ENCODE results near the gene CYP3A5. TPM values are rescaled to one million over a fixed set of nuclear protein-coding genes. Genes with fewer than 3 reads are reported as not detected.
"Not testable (repeated sequence)": the region's sequence is repeated elsewhere in the genome, so short reads cannot be mapped to it uniquely, and the experiment has no call there.

CYP3A5 gene
- 0.10 TPM in 1 of 2 replicates, not detected in the other for total RNA-seq

- no peak for DNase-seq (ENCODE audit: extremely low read depth, low read depth, low spot score)
These were observed at the start of gene CYP3A5 for GRCh38 chr7:99679400-99680191. Gene CYP3A5, minus strand, starts transcription at chr7:99679996. Its CDS starts 100 bp downstream, at chr7:99679896.

GRCh38 chr7:99728615-99729014, 48.8 kb upstream of the CYP3A5 start:
- no peak for DNase-seq (ENCODE audit: extremely low read depth, low read depth, low spot score)

GRCh38 chr7:99723201-99723600, 43.4 kb upstream of the CYP3A5 start:
- DNase-seq (ENCODE audit: extremely low read depth, low read depth, low spot score) = not testable (repeated sequence)

DNA sequence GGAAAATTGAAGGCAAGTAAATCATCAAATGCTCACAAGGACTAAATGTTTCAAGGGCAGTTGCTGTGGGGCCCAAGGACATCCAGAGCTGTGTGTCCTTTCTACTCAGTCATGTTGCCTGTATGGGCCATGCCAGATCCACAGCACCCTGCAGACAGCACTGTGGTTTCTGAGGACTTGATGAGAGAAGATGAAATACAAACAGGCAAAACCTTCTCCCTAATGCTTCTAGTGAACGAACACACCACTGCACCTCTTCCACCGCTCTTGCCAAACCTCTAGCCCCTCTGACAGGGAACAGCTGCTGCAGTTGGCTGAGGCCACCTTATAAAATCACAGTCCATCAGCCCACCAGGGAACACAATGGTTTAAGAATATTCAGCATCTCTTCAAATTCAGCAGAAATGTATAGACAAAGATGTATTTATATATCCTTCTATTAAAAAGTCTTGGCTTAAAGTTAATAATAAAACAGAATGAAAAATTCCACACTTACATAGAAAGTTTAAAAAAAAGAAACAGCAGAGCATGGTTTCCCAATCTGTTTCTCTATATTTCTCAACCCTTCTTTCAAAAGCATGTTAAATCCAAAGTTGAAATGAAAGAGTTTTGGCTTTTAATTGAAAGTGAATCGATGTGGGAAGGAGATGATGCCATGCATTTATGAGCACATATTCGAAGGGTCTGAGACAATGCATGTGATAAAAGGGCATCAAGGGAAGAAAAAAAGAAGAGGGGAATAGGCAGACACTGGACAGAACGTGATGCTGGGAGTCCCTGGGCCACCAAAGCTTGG, 41.2 kb upstream of the CYP3A5 start:
- DNase-seq (ENCODE audit: extremely low read depth, low read depth, low spot score) = no peak

DNA sequence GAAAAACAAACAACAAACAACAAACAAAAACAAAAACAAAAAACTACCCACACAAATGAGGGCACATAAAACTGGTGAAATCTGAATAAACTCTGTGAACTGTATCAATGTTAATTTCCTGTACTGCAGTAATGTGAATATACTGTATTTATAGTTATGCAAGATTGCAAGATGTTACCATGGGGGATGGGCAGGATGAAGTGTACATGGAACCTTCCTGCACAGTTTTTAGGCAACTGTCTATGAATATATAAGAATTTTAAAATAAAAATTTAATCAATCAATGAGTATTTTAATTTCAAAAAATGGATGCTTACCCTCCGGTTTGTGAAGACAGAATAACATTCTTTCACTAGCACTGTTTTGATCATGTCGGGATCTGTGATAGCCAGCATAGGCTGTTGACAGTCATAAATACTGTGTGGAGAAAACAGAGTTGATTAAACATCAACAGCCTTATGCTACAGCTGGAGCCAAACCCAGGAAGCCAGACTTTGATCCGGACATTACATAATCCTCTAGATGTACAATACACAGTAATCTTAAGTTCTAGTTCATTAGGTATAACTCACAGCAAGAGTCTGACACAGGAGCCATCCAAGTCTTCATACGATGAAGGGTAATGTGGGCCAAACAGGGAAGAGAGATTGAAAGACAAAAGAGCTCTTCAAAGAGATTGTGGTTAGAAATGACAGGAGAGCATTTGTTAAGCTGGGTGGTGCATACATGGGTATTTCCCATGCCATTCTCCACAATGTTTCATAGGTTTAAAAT, 40.4 kb upstream of the CYP3A5 start:
- no peak for DNase-seq (ENCODE audit: extremely low read depth, low read depth, low spot score)

DNA sequence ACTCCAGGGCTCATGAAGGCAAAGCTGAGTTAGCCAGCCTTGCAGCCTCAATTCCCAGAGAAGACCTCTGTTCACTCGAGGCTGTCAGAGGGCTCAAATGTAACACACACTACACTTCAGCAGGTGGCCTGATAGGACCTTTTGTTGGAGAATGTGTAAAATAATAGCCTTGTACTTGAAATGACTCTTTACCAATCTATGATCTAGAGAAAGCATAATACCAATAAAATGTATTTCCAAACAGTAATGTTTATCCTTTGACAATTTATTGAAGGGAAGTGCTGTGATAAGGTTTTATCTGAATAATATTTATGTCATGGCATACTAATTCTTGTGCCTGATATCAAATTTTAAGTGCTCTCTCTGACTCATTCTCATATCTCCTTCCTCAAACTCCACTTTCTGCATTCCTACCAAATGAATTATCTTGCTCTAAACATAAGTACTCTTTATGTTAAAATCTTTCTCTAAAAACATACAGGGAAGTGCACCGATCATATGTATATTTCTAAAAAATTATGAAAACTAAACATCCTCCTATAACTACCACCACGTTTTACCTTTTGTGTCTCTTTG, 34.3 kb upstream of the CYP3A5 start:
- no peak for DNase-seq (ENCODE audit: extremely low read depth, low read depth, low spot score)

- DNase-seq (ENCODE audit: extremely low read depth, low read depth, low spot score) = no peak
These were observed 30.2 kb upstream of the CYP3A5 start for GRCh38 chr7:99709838-99710578.

DNA sequence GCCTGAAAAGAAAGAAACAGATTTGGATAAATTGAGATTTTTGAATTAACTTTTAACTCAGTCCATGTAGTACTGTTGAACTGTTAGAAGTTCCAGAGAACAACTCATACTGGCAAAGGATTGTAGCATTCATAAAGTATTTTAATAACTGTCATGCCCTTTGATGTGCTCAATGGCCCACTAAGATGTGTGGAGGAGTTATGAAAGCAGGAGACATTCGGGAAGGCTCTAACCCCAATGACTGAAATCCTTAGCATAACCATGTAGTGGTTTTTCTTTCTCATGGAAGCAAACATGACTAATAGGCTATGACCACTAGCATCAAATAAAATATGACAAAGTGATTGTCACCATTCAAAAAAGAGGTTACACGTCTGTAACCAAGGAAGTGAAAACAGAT, 29.5 kb upstream of the CYP3A5 start:
- no peak for DNase-seq (ENCODE audit: extremely low read depth, low read depth, low spot score)

DNA sequence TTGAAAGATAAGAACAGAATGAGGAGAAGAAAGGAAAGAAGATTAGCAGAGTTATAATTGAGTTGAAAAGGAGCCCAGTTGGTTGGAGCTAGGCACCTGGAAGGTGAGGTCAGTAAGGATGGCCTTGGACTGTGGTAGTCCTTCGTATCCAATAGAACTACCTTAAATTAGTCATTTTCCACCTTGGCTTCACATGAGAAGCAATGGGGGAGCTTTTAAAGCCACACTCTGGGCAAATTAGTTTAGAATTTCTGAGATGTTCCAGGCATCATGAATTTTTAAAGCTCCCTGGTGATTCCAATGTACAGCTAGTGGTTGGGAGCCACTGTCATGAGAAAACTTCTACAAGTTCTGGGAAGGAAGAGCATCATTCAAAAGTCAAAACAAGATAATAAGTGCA, 27.3 kb upstream of the CYP3A5 start:
- no peak for DNase-seq (ENCODE audit: extremely low read depth, low read depth, low spot score)

- DNase-seq (ENCODE audit: extremely low read depth, low read depth, low spot score) = no peak
These were observed 20.1 kb upstream of the CYP3A5 start for GRCh38 chr7:99699946-99700345.

- not testable (repeated sequence) for DNase-seq (ENCODE audit: extremely low read depth, low read depth, low spot score)
These were observed 19.3 kb upstream of the CYP3A5 start for GRCh38 chr7:99698867-99699730.

DNA sequence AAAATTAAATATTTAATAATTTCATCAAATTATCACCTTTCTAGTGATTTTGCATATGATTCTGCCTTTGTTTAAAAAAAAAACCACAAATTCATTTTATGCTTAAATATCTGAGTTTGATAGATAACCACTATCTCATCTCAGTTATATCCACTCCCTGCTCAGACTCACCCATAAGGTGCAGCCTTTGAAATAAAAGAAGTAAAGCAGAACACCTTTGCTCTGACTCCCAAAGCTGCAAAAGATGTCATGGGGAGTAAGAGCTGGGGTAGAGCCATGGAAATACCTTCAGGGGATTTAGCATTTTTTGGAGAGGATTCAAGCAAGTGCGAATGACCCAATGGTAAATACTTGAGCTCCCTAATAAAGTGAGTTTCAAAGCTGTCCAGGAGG, 15.1 kb upstream of the CYP3A5 start:
- DNase-seq (ENCODE audit: extremely low read depth, low read depth, low spot score) = no peak

- DNase-seq (ENCODE audit: extremely low read depth, low read depth, low spot score) = no peak
These were observed 14.6 kb upstream of the CYP3A5 start for GRCh38 chr7:99694201-99694911.

DNA sequence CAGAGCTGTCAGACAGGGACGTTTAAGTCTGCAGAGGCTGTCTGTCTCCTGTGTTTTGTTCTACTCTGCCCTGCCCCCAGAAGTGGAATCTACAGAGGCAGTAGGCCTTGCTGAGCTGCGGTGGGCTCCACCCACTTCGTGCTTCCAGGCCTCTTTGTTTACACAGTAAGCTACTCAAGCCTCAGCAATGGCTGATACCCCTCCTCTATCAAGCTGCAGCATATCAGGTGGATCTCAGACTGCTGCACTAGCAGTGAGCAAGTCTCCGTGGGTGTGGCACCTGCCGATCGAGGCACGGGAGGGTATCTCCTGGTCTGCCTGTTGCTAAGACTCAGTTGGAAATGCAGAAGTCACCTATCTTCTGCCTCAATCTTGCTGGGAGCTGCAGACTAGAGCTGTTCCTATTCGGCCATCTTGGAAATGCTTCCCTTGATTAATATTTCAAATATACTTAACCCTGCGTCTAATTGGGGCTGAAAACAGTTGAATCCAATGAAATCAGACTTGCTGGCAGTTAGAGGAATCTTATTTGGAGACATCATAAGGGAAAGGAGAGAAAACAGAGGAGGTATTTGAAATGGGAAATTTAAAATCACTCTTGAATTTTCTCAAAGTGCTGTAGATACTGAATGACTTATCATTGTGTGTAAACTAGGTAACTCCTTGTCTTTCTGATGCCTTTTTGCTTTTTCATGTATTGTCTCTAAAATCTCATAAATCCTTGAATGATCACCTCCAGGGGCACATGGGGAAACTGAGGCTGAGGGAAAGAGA, 13.8 kb upstream of the CYP3A5 start:
- no peak for DNase-seq (ENCODE audit: extremely low read depth, low read depth, low spot score)

- DNase-seq (ENCODE audit: extremely low read depth, low read depth, low spot score) = no peak
These were observed 13.3 kb upstream of the CYP3A5 start for GRCh38 chr7:99693100-99693426.

DNA sequence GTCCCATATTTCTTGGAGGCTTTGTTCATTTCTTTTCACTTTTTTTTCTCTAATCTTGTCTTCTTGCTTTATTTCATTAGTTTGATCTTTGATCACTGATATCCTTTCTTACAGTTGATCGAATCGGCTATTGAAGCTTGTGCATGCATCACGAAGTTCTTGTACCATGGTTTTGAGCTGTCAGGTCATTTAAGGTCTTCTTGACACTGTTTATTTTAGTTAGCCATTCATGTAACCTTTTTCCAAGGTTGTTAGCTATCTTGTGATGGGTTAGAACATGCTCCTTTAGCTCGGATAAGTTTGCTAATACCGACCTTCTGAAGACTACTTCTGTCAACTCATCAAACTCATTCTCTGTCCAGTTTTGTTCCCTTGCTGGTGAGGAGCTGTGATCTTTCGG, 12.8 kb upstream of the CYP3A5 start:
- DNase-seq (ENCODE audit: extremely low read depth, low read depth, low spot score) = not testable (repeated sequence)

GRCh38 chr7:99691658-99692057, 11.9 kb upstream of the CYP3A5 start:
- not testable (repeated sequence) for DNase-seq (ENCODE audit: extremely low read depth, low read depth, low spot score)

GRCh38 chr7:99690918-99691317, 11.1 kb upstream of the CYP3A5 start:
- not testable (repeated sequence) for DNase-seq (ENCODE audit: extremely low read depth, low read depth, low spot score)
